Tibial artery (tissue), 4 donors: ENCODE measurements around the gene HKDC1.

ENCODE experiments used
- DNase-seq, 2 donors: peaks; one replicate each; pipeline ENCODE4 v3.0.0-alpha.2; 2019
- H3K27ac ChIP-seq, 2 donors: fragments of 200-600 bp; sonication (generic) in 1 of 2; 1 replicate in 1 of 2; 2 replicates in 1 of 2; pipeline ENCODE4 v1.5.1; 2018 to 2019; ENCODE audit warnings: mild to moderate bottlenecking in 1 of 2
- H3K27me3 ChIP-seq, 2 donors: fragments of 200-600 bp; sonication (generic) in 1 of 2; one replicate each; pipeline versions ENCODE4 v1.5.1 to v1.6.0; 2016 to 2019
- H3K36me3 ChIP-seq, 3 donors: fragments of 200-600 bp; sonication (generic) in 2 of 3; one replicate each; pipeline ENCODE4 v1.5.1; 2016 to 2019; ENCODE audit warnings: mild to moderate bottlenecking in 2 of 3
- H3K4me1 ChIP-seq, 4 donors: fragments of 200-600 bp; sonication (generic) in 2 of 4; 1 replicate in 3 of 4; 2 replicates in 1 of 4; pipeline ENCODE4 v1.5.1; 2016 to 2019
- H3K4me3 ChIP-seq, 2 donors: fragments of 200-600 bp; sonication (generic) in 1 of 2; 1 replicate in 1 of 2; 2 replicates in 1 of 2; pipeline ENCODE4 v1.5.1; 2018 to 2019; ENCODE audit warnings: mild to moderate bottlenecking in 2 of 2
- H3K9me3 ChIP-seq, 3 donors: fragments of 200-600 bp; sonication (generic) in 1 of 3; one replicate each; pipeline ENCODE4 v1.5.1; 2016 to 2019
- CTCF ChIP-seq, 2 experiments: fragments of 200-600 bp in 1 of 2; fragments of 450-650 bp in 1 of 2; IDR thresholded peaks; one replicate each; pipeline ENCODE4 v1.5.1; 2017 to 2019; ENCODE audit warnings: antibody characterized with exemption in 2 of 2, mild to moderate bottlenecking in 1 of 2, moderate library complexity in 1 of 2
- intact Hi-C: fragments of 100-400 bp; cut with DNase I; formaldehyde crosslinking; loops from one replicate; pipeline ENCODE4 v1.15.0; 2023; ENCODE audit warnings: low total_unique reads

HKDC1 gene

GRCh38 chr10:69312528-69312927 lies 92.4 kb downstream of the HKDC1 start:
- intact Hi-C loops: no loop called here
- TF ChIP-seq CTCF (IDR thresholded peaks at IDR 0.05): no peak
- DNase-seq: no peak
- Histone ChIP-seq H3K9me3 (no peaks in the 10 kb centered on the region), H3K27ac (no peak overlapping the region), H3K36me3 (no peaks in the 10 kb centered on the region), H3K4me3 (no peak overlapping the region), H3K27me3 (no peaks in the 10 kb centered on the region), H3K4me1 (peaks cover 0 to 5% (median 0%) of the 10 kb centered on the region in 4 donors)

- H3K27me3 ChIP-seq: no peaks in the 10 kb centered on the region
- H3K4me1 ChIP-seq: peaks cover 0 to 17% (median 9%) of the 10 kb centered on the region in 4 donors
- no peaks in the 10 kb centered on the region for H3K9me3 ChIP-seq
- intact Hi-C loops: loop anchor here (5.0 kb wide), 2 partner anchors 57 to 73 kb away; no protein-coding TSS in a partner anchor
- no peak for TF ChIP-seq CTCF (IDR thresholded peaks at IDR 0.05)
- H3K4me3 ChIP-seq: no peak overlapping the region
- H3K27ac ChIP-seq: no peak overlapping the region
- no peak for DNase-seq
- no peaks in the 10 kb centered on the region for H3K36me3 ChIP-seq
These were observed 95.0 kb downstream of the HKDC1 start for GRCh38 chr10:69315100-69315542.

- H3K4me1 ChIP-seq: peaks cover 0 to 23% (median 15%) of the 10 kb centered on the region in 4 donors
- intact Hi-C loops: loop anchor here (5.0 kb wide), 2 partner anchors 57 to 73 kb away; no protein-coding TSS in a partner anchor
- TF ChIP-seq CTCF (IDR thresholded peaks at IDR 0.05): no peak
These were observed 95.6 kb downstream of the HKDC1 start for GRCh38 chr10:69315610-69316312.

GRCh38 chr10:69316313-69317059 lies 96.4 kb downstream of the HKDC1 start:
- H3K27ac ChIP-seq: peak overlapping the region in 1 of 2 donors; percentile 95

More at GRCh38 chr10:69315610-69316312, 95.6 kb downstream of the HKDC1 start:
- H3K9me3 ChIP-seq: no peaks in the 10 kb centered on the region
- H3K4me3 ChIP-seq: no peak overlapping the region
- no peaks in the 10 kb centered on the region for H3K36me3 ChIP-seq
- no peaks in the 10 kb centered on the region for H3K27me3 ChIP-seq
- DNase-seq: no peak
- H3K27ac ChIP-seq: peak overlapping the region in 1 of 2 donors; percentile 95

More at GRCh38 chr10:69316313-69317059, 96.4 kb downstream of the HKDC1 start:
- Histone ChIP-seq H3K27me3 (no peaks in the 10 kb centered on the region), H3K9me3 (no peaks in the 10 kb centered on the region), H3K4me1 (peaks cover 4 to 31% (median 22%) of the 10 kb centered on the region in 4 donors), H3K36me3 (no peaks in the 10 kb centered on the region), H3K4me3 (no peak overlapping the region)
- intact Hi-C loops: loop anchor here (5.0 kb wide), 2 partner anchors 56 to 74 kb away; no protein-coding TSS in a partner anchor
- TF ChIP-seq CTCF (IDR thresholded peaks at IDR 0.05): no peak
- peak in 1 of 2 donors; percentile 77 for DNase-seq
